Peyer's patch (tissue), 4 donors: Measurements from ENCODE around the gene PRM1.

ENCODE experiments used
- POLR2A ChIP-seq, 2 donors: fragments of 450-650 bp; IDR thresholded peaks; one replicate each; pipeline ENCODE4 v1.5.1; 2017; ENCODE audit warnings: antibody characterized with exemption in 2 of 2, mild to moderate bottlenecking in 2 of 2, moderate library complexity in 2 of 2
- TF ChIP-seq, protein P1 (sequence below), 6 experiments: fragments of 450-650 bp in 4 of 6; fragments of 200-600 bp in 2 of 6; sonication (generic) in 1 of 6; IDR thresholded peaks; one replicate each; pipeline ENCODE4 v1.5.1; 2017 to 2019; ENCODE audit warnings: antibody characterized with exemption in 6 of 6, mild to moderate bottlenecking in 3 of 6, moderate library complexity in 1 of 6

DNA sequence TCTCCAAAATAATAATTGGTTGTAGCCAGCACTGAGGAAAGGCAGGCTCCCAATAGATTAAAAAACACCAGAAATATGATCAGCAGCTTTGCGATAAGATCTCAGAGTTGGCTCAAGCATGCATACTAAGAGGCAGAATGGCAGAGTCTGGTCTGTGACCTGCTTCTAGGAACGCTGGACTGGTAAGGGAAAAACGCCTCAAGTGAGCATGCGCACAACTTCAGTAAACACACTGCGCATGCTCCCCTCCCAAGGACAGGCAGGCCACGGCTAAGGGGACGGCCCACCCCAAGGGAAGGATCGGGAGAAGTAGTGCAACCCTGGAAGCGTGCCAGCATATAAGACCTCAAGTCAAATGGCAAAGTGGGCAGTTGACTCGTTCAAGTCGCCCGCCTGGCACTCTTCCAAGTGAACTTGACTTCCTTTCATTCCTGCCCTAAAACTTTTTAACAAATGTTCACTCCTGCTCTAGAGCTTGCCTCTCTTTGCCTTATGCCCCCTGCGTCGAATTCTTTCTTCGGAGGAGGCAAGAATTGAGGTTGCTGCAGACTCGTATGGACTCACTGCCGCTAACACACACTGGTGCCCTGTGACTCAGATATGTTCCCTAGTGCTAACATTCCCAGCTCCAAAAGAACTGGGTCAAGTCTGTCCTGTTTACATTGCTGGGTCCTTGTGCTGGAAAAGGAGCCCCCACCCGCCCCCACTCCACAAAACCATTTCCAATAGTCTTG is 22.4 kb upstream of the PRM1 start:
- TF ChIP-seq, protein P1, sequence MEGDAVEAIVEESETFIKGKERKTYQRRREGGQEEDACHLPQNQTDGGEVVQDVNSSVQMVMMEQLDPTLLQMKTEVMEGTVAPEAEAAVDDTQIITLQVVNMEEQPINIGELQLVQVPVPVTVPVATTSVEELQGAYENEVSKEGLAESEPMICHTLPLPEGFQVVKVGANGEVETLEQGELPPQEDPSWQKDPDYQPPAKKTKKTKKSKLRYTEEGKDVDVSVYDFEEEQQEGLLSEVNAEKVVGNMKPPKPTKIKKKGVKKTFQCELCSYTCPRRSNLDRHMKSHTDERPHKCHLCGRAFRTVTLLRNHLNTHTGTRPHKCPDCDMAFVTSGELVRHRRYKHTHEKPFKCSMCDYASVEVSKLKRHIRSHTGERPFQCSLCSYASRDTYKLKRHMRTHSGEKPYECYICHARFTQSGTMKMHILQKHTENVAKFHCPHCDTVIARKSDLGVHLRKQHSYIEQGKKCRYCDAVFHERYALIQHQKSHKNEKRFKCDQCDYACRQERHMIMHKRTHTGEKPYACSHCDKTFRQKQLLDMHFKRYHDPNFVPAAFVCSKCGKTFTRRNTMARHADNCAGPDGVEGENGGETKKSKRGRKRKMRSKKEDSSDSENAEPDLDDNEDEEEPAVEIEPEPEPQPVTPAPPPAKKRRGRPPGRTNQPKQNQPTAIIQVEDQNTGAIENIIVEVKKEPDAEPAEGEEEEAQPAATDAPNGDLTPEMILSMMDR (IDR thresholded peaks at IDR 0.05), result no peak
- no peak for TF ChIP-seq POLR2A (IDR thresholded peaks at IDR 0.05)
